Endothelial cell of umbilical vein (primary cell): Measurements from ENCODE around the gene MRAS. TPM values are rescaled to one million over a fixed set of nuclear protein-coding genes. Genes with fewer than 3 reads are reported as not detected.

Experiments used
- BruUV-seq: library from RNA; stranded (reverse); fragments of 400-500 nt; replicated peaks from 2 replicates; lab custom pipeline; 2021; lab: Mats Ljungman, UMichigan
- CTCF ChIA-PET: fragments of 300-600, 350-600 bp; sonication (Branson Sonifier 250); formaldehyde crosslinking; loops from one replicate; lab custom pipeline; 2021; ENCODE audit warnings: antibody characterized with exemption, inconsistent platforms; lab: Charles Lee
- POLR2A ChIA-PET: fragments of 300-600, 350-600 bp; sonication (Branson Sonifier 250); formaldehyde crosslinking; loops from one replicate; lab custom pipeline; 2021; ENCODE audit warnings: antibody characterized with exemption, inconsistent platforms; lab: Charles Lee
- DNase-seq: peaks from one replicate; pipeline ENCODE4 v3.0.0-alpha.2; 2011; ENCODE audit warnings: low read depth, low spot score
- FAIRE-seq: peaks from 2 replicates; lab custom pipeline; 2011; peaks lifted over from hg19 to GRCh38; lab: Jason Lieb, UNC
- H2AFZ ChIP-seq: 2 replicates; pipeline ENCODE4 v1.6.0; 2012; ENCODE audit warnings: low read depth, low read length, control low read depth, inconsistent platforms
- H3K27ac ChIP-seq: 2 replicates; pipeline ENCODE4 v1.5.1; 2011; ENCODE audit warnings: low read depth, mild to moderate bottlenecking, control low read depth, low read length, moderate library complexity; ENCODE audit not compliant: insufficient read depth
- H3K27me3 ChIP-seq, 2 experiments: 2 replicates each; pipeline versions ENCODE4 v1.6.0 to v1.6.1; 2011; ENCODE audit warnings: low read length in 2 of 2, mixed read lengths in 1 of 2; ENCODE audit not compliant: control insufficient read depth in 2 of 2, insufficient read depth in 2 of 2
- H3K36me3 ChIP-seq, 2 experiments: 2 replicates in 1 of 2; 3 replicates in 1 of 2; pipeline ENCODE4 v1.5.1; 2011; ENCODE audit warnings: low read length in 2 of 2, mild to moderate bottlenecking in 1 of 2, moderate library complexity in 1 of 2; ENCODE audit not compliant: control insufficient read depth in 2 of 2, insufficient read depth in 2 of 2; ENCODE audit errors: extremely low read depth in 1 of 2
- H3K4me1 ChIP-seq: 3 replicates; pipeline ENCODE4 v1.5.1; 2011; ENCODE audit warnings: mild to moderate bottlenecking, low read length; ENCODE audit not compliant: control insufficient read depth, insufficient read depth; ENCODE audit errors: extremely low read depth
- H3K4me2 ChIP-seq: 2 replicates; pipeline ENCODE4 v1.6.1; 2011; ENCODE audit warnings: low read length, control low read depth, mixed read lengths; ENCODE audit not compliant: insufficient read depth
- H3K4me3 ChIP-seq, 3 experiments: fragments of 200-600 bp in 1 of 3; sonication (generic), shearing (Covaris generic) in 1 of 3; replicated peaks in 1 of 3; 2 replicates each; pipeline ENCODE4 v1.5.1; 2011 to 2016; ENCODE audit warnings: control low read depth in 3 of 3, low read length in 3 of 3, mild to moderate bottlenecking in 2 of 3, inconsistent platforms in 1 of 3, low read depth in 1 of 3, moderate library complexity in 1 of 3; ENCODE audit not compliant: insufficient read depth in 1 of 3
- H3K79me2 ChIP-seq: 2 replicates; pipeline ENCODE4 v1.6.0; 2012; ENCODE audit warnings: low read length, inconsistent platforms; ENCODE audit not compliant: control insufficient read depth, insufficient read depth
- H3K9ac ChIP-seq: replicated peaks from 2 replicates; pipeline ENCODE3; 2011; ENCODE audit warnings: low read length, control low read depth; ENCODE audit not compliant: insufficient read depth; ENCODE audit errors: extremely low read depth
- H3K9me1 ChIP-seq: replicated peaks from 3 replicates; pipeline ENCODE4 v1.6.0; 2011; ENCODE audit warnings: mild to moderate bottlenecking, low read length; ENCODE audit not compliant: control insufficient read depth, insufficient read depth; ENCODE audit errors: extremely low read depth
- H3K9me3 ChIP-seq: replicated peaks from 2 replicates; pipeline ENCODE4 v1.5.1; 2012; ENCODE audit warnings: low read length, inconsistent platforms; ENCODE audit not compliant: control insufficient read depth, insufficient read depth
- H4K20me1 ChIP-seq: replicated peaks from 2 replicates; pipeline ENCODE3; 2011; ENCODE audit warnings: mild to moderate bottlenecking, low read length; ENCODE audit not compliant: control insufficient read depth, insufficient read depth; ENCODE audit errors: extremely low read depth
- EZH2 ChIP-seq: IDR thresholded peaks from 2 replicates; pipeline ENCODE4 v1.6.1; 2012; ENCODE audit warnings: borderline replicate concordance, low read depth, mild to moderate bottlenecking, moderate library complexity, low read length, inconsistent platforms; ENCODE audit not compliant: severe bottlenecking
- FOS ChIP-seq: IDR thresholded peaks from 2 replicates; pipeline ENCODE4 v1.6.1; 2011; ENCODE audit warnings: mild to moderate bottlenecking, low read length, moderate library complexity, borderline replicate concordance; ENCODE audit not compliant: insufficient read depth
- GATA2 ChIP-seq: IDR thresholded peaks from 2 replicates; pipeline ENCODE4 v1.7.0; 2011; ENCODE audit warnings: low read depth, mild to moderate bottlenecking, moderate library complexity, mixed read lengths, low read length; ENCODE audit not compliant: insufficient read length, insufficient read depth
- JUN ChIP-seq: IDR thresholded peaks from 2 replicates; pipeline ENCODE4 v1.6.1; 2011; ENCODE audit warnings: borderline replicate concordance, low read depth; ENCODE audit not compliant: insufficient read length, insufficient read depth
- MAX ChIP-seq: IDR thresholded peaks from 2 replicates; pipeline ENCODE4 v1.6.1; 2011; ENCODE audit not compliant: insufficient read depth, insufficient read length
- POLR2A ChIP-seq: IDR thresholded peaks from 2 replicates; pipeline ENCODE4 v1.6.1; 2012; ENCODE audit warnings: low read depth, mild to moderate bottlenecking, control low read depth, low read length
- POLR2AphosphoS5 ChIP-seq: IDR thresholded peaks from 2 replicates; pipeline ENCODE4 v1.6.1; 2012; ENCODE audit warnings: low read depth, mild to moderate bottlenecking, control low read depth, low read length, moderate library complexity; ENCODE audit not compliant: insufficient read depth
- dilution Hi-C: fragments of 300-500 bp; cut with MboI; formaldehyde crosslinking; loops from one replicate; pipeline ENCODE4 v1.15.0; 2019; ENCODE audit warnings: low sequenced_read_pairs; ENCODE audit not compliant: extremely low pct_ligation_motif_present
- intact Hi-C: fragments of 100-400 bp; cut with micrococcal nuclease; formaldehyde crosslinking; loops from one replicate; pipeline ENCODE4 v1.10.0; 2022
- polyA plus RNA-seq, 4 experiments: library from polyadenylated mRNA; depleted of rRNA in 3 of 4; stranded (reverse) in 3 of 4; unstranded in 1 of 4; fragments of >200 nt; gene quantifications; 2 replicates each; pipeline versions ENCODE4 v1.2.1 to v1.2.3, GENCODE V29; 2011 to 2012; ENCODE audit warnings: missing spikeins in 1 of 4
- total RNA-seq: library from RNA; stranded (reverse); gene quantifications from 2 replicates; pipeline ENCODE4 v1.2.3, GENCODE V29; 2021

The MRAS gene
- total and polyA plus RNA-seq, 2 donors (not counting 3 experiments of a cell fraction or from before 2014, with no cell fraction given) = 14.6 to 16.5 TPM

GRCh38 chr3:138344754-138345153, 3.6 kb upstream of the MRAS start:
- Histone ChIP-seq H2AFZ (no peak overlapping the region), H3K79me2 (no peaks in the 10 kb centered on the region), H3K27me3 (peaks cover 0 to 2% of the 10 kb centered on the region in 2 experiments), H4K20me1 (no peaks in the 10 kb centered on the region), H3K4me1 (peaks cover 1% of the 10 kb centered on the region), H3K36me3 (no peaks in the 10 kb centered on the region), H3K27ac (no peak overlapping the region), H3K4me2 (no peak overlapping the region), H3K4me3 (no peak overlapping the region), H3K9me1 (no peaks in the 10 kb centered on the region), H3K9me3 (no peaks in the 10 kb centered on the region), H3K9ac (no peak overlapping the region)
- dilution Hi-C loops (no loop called here), intact Hi-C loops (loop anchor here (5.0 to 10.0 kb wide), 2 partner anchors 227 to 600 kb away; partner anchors contain the start of genes DZIP1L, FOXL2 and FOXL2NB)
- TF ChIP-seq JUN (no peak), FOS (no peak), POLR2A (no peak), GATA2 (no peak), MAX (no peak), POLR2AphosphoS5 (no peak), EZH2 (no peak)
- ChIA-PET POLR2A (no interaction called here), CTCF (no interaction called here)
- no TSS peak for BruUV-seq
- DNase-seq (no peak), FAIRE-seq (no peak)
